ACC112 (cell line): ENCODE measurements around the gene ADAMTS10.
"Not testable (repeated sequence)": the region's sequence is repeated elsewhere in the genome, so short reads cannot be mapped to it uniquely, and the experiment has no call there.

Source experiments
- H2AFZ ChIP-seq: fragments of 200-600 bp; sonication (generic); one replicate; pipeline ENCODE4 v1.6.0; 2017; ENCODE audit warnings: antibody characterized with exemption, low read length; ENCODE audit not compliant: unreplicated experiment
- H3K27ac ChIP-seq: fragments of 200-600 bp; sonication (generic); 2 replicates; pipeline ENCODE4 v1.5.1; 2014; ENCODE audit warnings: low read depth, mild to moderate bottlenecking, antibody characterized with exemption, low read length, moderate library complexity
- H3K27me3 ChIP-seq: fragments of 200-600 bp; sonication (generic); 2 replicates; pipeline ENCODE4 v1.6.1; 2014; ENCODE audit warnings: mild to moderate bottlenecking, antibody characterized with exemption, low read length, moderate library complexity, mixed read lengths; ENCODE audit not compliant: insufficient read depth
- H3K36me3 ChIP-seq: fragments of 200-600 bp; sonication (generic); 2 replicates; pipeline ENCODE4 v1.6.1; 2016; ENCODE audit warnings: mild to moderate bottlenecking, antibody characterized with exemption, low read length, moderate library complexity, mixed read lengths; ENCODE audit not compliant: insufficient read depth
- H3K4me1 ChIP-seq: fragments of 200-600 bp; sonication (generic); one replicate; pipeline ENCODE4 v1.6.1; 2016; ENCODE audit warnings: low read length, mixed read lengths; ENCODE audit not compliant: insufficient read depth, unreplicated experiment, control insufficient read depth
- H3K4me3 ChIP-seq: fragments of 200-600 bp; sonication (generic); 2 replicates; pipeline ENCODE4 v1.5.1; 2014; ENCODE audit warnings: mild to moderate bottlenecking, low read depth, low read length
- H3K79me2 ChIP-seq: fragments of 200-600 bp; sonication (generic); one replicate; pipeline ENCODE4 v1.6.0; 2016; ENCODE audit warnings: low read length; ENCODE audit not compliant: control insufficient read depth, unreplicated experiment, insufficient read depth

Gene ADAMTS10

GRCh38 chr19:8641221-8641907, 30.8 kb upstream of the ADAMTS10 start:
- Histone ChIP-seq H3K27ac (no peak overlapping the region), H2AFZ (no peak overlapping the region), H3K4me3 (no peak overlapping the region), H3K36me3 (no peaks in the 10 kb centered on the region), H3K4me1 (no peaks in the 10 kb centered on the region), H3K27me3 (no peaks in the 10 kb centered on the region), H3K79me2 (no peaks in the 10 kb centered on the region)

DNA sequence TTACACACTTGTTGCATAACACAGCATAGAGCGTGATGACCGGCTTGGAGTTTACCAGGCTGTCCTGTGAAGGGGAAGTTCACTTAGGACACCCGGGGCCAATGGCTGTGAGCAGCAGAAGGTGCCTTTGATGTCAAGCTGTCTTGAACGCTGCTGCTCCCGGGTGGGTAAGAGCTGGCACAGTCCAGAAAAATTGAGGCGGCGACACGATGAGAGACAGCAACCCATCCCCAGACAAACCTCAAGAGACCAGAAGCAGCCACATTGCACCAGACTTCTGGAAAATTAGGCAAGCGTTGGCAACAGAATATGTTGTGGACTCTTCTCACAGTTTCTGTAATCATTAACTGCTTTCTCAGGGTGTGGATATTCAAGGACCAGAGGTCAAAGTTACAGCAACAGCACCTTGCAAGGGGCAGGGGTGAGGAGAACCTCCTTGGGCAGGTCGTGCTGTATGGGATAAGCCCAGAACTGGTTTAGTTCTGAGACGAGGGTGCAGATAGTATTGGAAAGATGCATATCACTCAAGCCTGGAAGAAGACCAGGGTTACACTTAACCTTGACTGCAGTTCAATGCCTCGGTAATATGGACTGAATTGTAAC, 30.0 kb upstream of the ADAMTS10 start:
- Histone ChIP-seq H3K27ac (no peak overlapping the region), H2AFZ (no peak overlapping the region), H3K36me3 (no peaks in the 10 kb centered on the region), H3K4me1 (no peaks in the 10 kb centered on the region), H3K4me3 (no peak overlapping the region), H3K79me2 (no peaks in the 10 kb centered on the region), H3K27me3 (no peaks in the 10 kb centered on the region)

DNA sequence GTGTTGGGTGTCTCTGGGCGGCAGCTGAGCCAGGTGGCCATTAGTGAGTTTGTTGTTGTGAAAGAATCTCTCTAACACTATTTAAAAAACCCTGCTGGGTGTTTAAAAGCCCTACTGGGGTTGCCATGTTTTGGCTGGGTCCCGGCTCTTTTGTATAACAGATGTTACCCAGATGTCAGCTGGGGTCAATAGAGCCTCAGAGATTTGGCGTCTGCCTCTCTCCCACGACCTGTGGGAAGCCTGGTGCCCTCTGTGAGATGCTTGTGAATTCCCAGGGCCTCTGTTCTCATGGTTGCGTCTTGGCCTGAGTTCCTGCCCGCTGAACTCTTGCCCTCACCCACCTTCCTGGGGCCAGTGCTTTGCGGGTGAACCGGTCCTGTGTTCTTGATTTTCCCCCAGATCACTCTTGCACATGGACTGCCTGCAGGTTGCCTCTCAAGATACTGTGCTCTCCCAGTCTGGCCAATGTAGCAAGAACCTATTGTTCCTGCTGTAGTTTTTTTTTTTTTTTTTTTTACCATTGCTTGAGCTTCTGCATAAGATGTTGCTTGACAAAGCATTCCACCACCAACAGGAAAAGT, 29.4 kb upstream of the ADAMTS10 start:
- H3K27ac ChIP-seq, result no peak overlapping the region
- no peak overlapping the region for H2AFZ ChIP-seq
- H3K4me3 ChIP-seq, result no peak overlapping the region
- no peaks in the 10 kb centered on the region for H3K79me2 ChIP-seq
- no peaks in the 10 kb centered on the region for H3K4me1 ChIP-seq
- no peaks in the 10 kb centered on the region for H3K27me3 ChIP-seq
- H3K36me3 ChIP-seq, result no peaks in the 10 kb centered on the region

GRCh38 chr19:8638078-8638619, 27.6 kb upstream of the ADAMTS10 start:
- no peaks in the 10 kb centered on the region for H3K36me3 ChIP-seq
- no peaks in the 10 kb centered on the region for H3K4me1 ChIP-seq
- no peak overlapping the region for H3K27ac ChIP-seq
- no peak overlapping the region for H3K4me3 ChIP-seq
- no peaks in the 10 kb centered on the region for H3K27me3 ChIP-seq
- H2AFZ ChIP-seq, result no peak overlapping the region
- H3K79me2 ChIP-seq, result no peaks in the 10 kb centered on the region

DNA sequence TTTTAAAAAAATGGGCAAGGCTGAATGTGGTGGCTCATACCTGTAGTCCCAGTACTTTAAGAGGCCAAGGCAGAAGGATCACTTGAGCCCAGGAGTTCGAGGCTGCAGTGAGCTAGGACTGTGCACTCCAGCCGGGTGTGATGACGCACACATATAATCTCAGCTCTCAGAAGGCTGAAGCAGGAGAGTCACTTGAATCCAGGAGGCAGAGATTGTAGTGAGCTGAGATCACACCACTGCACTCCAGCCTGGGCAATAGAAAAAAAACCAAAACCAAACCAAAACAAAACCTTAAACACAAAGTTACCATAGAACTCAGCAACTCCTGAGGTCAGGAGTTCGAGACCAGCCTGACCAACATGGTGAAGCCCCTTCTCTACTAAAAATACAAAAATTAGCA, 26.6 kb upstream of the ADAMTS10 start:
- not testable (repeated sequence) for H2AFZ ChIP-seq, H3K36me3 ChIP-seq, H3K79me2 ChIP-seq, H3K27me3 ChIP-seq, H3K4me1 ChIP-seq, H3K4me3 ChIP-seq, H3K27ac ChIP-seq

- H3K36me3 ChIP-seq, result no peaks in the 10 kb centered on the region
- H3K4me1 ChIP-seq, result no peaks in the 10 kb centered on the region
- no peak overlapping the region for H3K4me3 ChIP-seq
- H3K27me3 ChIP-seq, result no peaks in the 10 kb centered on the region
- no peak overlapping the region for H3K27ac ChIP-seq
- H2AFZ ChIP-seq, result no peak overlapping the region
- no peaks in the 10 kb centered on the region for H3K79me2 ChIP-seq
These were observed 24.9 kb upstream of the ADAMTS10 start for GRCh38 chr19:8635422-8635821.

GRCh38 chr19:8631425-8631819, 20.9 kb upstream of the ADAMTS10 start:
- Histone ChIP-seq H3K79me2 (no peaks in the 10 kb centered on the region), H3K4me1 (no peaks in the 10 kb centered on the region), H3K36me3 (no peaks in the 10 kb centered on the region), H3K27me3 (no peaks in the 10 kb centered on the region), H3K27ac (no peak overlapping the region), H3K4me3 (no peak overlapping the region), H2AFZ (no peak overlapping the region)

- no peaks in the 10 kb centered on the region for H3K4me1 ChIP-seq
- no peak overlapping the region for H2AFZ ChIP-seq
- H3K79me2 ChIP-seq, result no peaks in the 10 kb centered on the region
These were observed 20.4 kb upstream of the ADAMTS10 start for GRCh38 chr19:8630796-8631424.

GRCh38 chr19:8629996-8630683, 19.6 kb upstream of the ADAMTS10 start, which contains the start of gene NFILZ:
Gene NFILZ (plus strand): TSS chr19:8630633. CDS start chr19:8676766, 46,133 bp downstream.
- Histone ChIP-seq H3K4me3 (no peak within 1 kb of the TSS), H3K4me1 (no peaks in the 10 kb centered on the region), H2AFZ (no peak within 1 kb of the TSS), H3K27me3 (no peaks in the 10 kb centered on the region), H3K27ac (no peak within 1 kb of the TSS), H3K36me3 (no peaks in the 10 kb centered on the region), H3K79me2 (no peaks in the 10 kb centered on the region)

More at GRCh38 chr19:8630796-8631424, 20.4 kb upstream of the ADAMTS10 start:
- Histone ChIP-seq H3K27ac (no peak overlapping the region), H3K27me3 (no peaks in the 10 kb centered on the region), H3K36me3 (no peaks in the 10 kb centered on the region), H3K4me3 (no peak overlapping the region)

DNA sequence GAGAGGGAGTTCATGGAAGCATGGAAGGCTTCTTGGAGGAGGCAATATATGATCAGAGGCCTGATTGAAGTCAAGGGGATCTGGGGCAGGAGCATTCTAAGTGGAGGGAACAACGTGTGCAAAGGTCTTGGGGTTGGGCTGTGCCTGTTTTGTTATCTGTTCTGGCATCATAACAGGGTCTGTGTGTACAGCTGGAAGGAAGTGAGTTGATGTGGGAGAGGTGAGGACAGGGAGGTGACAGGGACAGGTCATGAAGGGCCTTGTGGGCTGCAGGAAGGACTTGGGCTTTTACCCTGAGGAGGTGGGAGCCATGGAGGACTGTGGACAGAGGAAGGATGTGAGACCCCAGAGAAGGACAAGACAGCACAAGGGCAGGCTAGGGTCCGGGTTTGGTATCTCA, 18.7 kb upstream of the ADAMTS10 start:
- Histone ChIP-seq H3K4me1 (no peaks in the 10 kb centered on the region), H3K4me3 (no peak overlapping the region), H2AFZ (no peak overlapping the region), H3K36me3 (no peaks in the 10 kb centered on the region), H3K27ac (no peak overlapping the region), H3K79me2 (no peaks in the 10 kb centered on the region), H3K27me3 (no peaks in the 10 kb centered on the region)
